ENCODE data around the gene SPEM3.

DNA sequence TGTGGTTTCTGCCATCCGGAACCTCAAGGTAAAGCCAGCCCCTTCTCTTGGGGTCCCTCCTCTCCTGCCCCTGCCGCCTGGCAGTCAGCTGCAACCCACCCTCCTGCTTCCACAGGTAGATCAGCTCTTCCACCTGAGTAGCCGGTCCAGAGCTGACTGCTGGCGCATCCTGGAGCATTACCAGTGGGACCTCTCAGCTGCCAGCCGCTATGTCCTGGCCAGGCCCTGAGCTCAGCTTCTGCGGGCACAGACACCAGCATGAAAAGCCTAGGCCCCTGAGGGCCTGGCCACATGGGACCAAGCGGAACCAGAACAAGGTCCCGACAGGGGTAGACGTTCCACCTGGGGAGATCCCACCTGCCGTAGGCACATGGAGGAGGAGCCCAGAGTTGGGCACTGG lies 39.8 kb upstream of the SPEM3 start:
- TF ChIP-seq, protein P1, sequence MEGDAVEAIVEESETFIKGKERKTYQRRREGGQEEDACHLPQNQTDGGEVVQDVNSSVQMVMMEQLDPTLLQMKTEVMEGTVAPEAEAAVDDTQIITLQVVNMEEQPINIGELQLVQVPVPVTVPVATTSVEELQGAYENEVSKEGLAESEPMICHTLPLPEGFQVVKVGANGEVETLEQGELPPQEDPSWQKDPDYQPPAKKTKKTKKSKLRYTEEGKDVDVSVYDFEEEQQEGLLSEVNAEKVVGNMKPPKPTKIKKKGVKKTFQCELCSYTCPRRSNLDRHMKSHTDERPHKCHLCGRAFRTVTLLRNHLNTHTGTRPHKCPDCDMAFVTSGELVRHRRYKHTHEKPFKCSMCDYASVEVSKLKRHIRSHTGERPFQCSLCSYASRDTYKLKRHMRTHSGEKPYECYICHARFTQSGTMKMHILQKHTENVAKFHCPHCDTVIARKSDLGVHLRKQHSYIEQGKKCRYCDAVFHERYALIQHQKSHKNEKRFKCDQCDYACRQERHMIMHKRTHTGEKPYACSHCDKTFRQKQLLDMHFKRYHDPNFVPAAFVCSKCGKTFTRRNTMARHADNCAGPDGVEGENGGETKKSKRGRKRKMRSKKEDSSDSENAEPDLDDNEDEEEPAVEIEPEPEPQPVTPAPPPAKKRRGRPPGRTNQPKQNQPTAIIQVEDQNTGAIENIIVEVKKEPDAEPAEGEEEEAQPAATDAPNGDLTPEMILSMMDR (IDR thresholded peaks at IDR 0.05; ENCODE audit: poor library complexity), result no peak
- TF ChIP-seq EZH2 (IDR thresholded peaks at IDR 0.05; ENCODE audit: borderline replicate concordance), result no peak
